Superior temporal gyrus (tissue), 1 donor: ENCODE data around the gene MTR.

Experiments
- DNase-seq: peaks from one replicate; pipeline ENCODE4 v3.0.0-alpha.2; 2016; ENCODE audit errors: extremely low spot score

Gene MTR

DNA sequence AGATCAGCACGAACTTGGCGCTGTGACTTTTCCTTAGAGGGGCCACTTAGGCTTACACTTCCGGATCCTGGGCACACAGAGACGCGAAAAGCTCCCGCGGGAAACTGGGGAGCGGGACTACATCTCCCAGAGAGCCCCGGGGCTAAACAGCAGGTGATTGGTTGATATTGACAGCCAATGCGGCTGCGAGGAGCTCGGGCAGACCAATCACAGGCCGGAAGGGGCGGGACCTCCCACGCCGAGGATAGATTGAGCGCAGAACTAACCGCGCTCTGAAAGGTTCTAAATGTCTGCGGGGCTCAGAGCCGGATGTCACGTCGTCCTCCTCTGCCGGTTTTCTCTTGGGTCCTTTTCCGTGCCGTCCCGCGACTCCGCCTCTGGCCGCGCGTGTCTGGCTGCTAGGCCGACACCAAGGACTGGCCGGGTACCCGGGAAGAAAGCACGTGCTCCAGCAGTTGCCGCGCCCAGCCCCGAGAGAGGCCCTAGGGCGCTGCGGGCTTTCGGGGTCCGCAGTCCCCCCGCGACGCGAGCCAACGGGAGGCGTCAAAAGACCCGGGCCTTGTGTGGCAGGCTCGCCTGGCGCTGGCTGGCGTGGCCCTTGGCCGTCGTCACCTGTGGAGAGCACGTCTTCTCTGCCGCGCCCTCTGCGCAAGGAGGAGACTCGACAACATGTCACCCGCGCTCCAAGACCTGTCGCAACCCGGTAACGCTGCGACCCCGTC is at the start of gene MTR:
MTR (plus strand) TSS at position 258 of the 722 bp plus-strand sequence; CDS start at position 670, 412 bp downstream.
- DNase-seq, result peak; percentile 99

DNA sequence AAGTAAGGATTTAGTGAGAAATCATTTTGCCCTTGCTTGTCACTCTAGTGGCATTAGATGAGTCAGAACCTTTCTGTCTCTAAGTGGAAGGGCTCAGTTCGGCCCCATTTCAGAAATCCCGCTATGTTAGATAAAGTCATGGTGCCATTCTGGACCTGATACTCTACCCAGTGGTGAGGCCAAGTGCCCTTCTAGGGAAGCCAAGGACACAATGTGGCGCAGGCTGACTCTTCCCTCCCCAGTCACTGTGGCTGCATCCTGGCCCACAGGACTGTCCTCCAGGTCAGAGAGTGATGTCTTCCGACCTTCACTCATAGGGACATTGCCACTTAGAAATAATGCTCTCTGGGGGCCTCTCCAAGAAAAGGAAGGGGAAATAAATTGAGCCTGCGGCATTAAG is 48.3 kb upstream of the MTR start:
- DNase-seq, result no peak

DNA sequence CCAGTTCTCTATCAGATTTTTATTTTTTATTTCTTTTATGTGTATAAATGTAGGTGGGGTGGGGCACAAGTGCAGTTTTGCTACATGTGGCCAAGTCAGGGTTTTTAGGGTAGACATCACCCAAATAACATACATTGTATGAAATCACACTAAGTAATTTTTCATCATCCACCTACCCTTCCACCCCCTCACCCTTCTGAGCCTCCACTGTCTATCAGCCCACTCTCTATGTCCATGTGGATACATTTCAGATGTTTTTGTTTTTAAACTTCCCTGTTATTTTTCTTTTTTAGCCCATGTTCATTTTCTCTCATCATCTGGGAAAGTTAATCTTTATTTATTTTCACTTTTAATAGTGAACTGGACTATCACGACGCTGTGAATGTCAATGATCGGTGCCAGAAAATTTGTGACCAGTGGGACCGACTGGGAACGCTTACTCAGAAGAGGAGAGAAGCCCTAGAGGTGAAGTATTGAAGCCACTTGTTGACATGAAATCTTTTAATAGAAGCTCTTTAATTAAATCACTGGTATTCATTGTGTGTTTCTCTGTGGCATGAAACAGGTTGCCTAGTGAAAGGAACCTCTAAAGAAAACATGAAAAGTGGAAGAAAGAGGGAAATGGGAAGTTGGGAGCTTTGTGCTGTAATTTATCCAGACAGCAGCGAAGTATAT is 47.6 kb upstream of the MTR start:
- DNase-seq, result no peak

DNA sequence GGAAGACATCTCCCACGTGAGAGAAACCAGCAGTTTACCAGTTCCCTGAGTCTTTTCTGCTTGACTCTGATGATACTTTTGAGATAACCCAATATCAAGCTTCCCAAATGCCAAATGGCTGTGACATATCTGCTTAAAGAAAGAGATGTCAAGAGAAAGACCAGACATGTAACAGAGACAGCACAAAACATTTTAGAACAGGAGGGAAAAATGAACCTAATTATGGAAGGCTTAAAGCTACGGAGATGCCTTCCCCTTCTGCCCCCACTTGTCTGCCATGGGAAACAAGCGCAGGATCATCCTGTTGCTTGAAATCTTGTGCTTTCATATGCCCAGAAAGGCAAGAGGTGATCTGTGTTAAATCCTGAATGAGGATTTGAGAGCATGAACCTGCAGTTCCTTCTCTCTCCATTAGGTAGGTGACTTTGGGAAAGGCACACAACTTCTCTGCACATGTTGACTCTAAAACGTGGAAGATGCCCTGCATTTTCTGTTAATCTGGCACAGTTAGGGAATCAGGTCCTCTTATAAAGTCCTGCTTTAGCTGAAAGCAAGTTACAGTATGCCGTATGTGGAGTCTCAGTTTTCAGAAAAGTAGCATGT is 46.7 kb upstream of the MTR start:
- no peak for DNase-seq

DNA sequence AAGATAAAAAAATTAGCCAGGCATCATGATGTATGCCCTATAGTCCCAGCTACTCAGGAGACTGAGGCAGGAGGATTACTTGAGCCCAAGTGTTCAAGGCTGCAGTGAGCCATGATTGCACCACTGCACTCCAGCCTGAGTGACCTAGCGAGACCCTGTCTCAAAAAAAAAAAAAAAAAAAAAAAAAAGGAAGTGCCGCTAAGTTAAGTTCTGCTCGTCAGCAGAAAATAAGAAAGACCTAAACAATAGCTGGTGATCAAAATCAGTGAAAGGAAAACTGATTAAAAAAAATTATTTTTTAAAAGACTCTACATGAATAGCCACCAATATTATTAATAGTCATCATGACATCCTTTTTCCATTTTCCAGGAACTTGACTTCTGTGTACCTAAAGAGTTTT is 44.2 kb upstream of the MTR start:
- no peak for DNase-seq

DNA sequence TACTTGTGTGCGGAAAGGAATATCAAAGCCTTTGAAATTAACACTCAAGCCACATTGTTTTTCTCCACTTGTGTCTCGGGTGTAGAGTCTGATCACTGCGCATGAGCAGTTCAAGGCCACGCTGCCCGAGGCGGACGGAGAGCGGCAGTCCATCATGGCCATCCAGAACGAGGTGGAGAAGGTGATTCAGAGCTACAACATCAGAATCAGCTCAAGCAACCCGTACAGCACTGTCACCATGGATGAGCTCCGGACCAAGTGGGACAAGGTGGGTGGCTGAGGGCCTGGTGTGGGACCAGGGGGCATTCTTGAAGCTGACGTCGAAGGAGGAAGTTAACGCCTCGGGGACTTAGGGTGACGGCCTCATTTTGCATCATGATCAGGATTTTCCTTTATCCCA is 43.7 kb upstream of the MTR start:
- DNase-seq, result no peak

DNA sequence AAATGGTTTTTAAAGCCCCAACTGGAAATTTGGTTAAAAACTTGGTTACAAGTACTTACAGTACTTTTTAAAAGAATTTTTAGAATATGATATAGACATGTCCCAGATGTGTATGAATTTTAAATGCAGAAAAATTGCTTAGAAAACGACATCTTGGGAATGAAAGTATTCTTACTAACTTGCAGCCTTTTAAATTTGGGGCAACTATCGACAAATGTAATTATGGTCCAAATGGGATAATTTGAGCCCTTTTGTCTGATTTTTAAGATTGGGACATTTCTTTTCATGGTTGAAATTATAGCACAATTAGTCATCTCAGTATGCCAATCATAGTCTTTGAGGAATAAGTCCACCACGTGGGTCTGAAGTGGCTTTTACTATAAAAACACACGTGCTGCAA is 43.2 kb upstream of the MTR start:
- DNase-seq, result no peak

DNA sequence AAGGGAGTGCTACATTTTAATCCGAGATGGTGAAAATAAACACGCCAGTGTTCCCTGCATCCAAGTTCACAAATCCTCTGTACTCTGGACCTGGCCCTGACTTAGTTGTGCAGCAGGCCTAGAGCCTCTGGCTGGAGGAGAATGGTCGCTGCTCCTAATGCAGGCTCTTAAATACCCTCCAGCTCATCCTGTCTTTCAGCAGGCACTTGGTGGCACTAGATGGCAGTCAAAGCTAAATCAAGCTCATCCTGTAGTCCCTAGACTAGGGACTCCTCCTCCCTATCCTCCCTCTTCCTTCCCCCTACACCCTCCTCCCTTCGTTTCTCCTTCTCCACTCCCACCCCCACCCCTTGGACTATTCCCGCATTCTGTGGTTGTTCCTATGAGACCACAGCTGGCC is 41.6 kb upstream of the MTR start:
- DNase-seq, result peak; percentile 50

DNA sequence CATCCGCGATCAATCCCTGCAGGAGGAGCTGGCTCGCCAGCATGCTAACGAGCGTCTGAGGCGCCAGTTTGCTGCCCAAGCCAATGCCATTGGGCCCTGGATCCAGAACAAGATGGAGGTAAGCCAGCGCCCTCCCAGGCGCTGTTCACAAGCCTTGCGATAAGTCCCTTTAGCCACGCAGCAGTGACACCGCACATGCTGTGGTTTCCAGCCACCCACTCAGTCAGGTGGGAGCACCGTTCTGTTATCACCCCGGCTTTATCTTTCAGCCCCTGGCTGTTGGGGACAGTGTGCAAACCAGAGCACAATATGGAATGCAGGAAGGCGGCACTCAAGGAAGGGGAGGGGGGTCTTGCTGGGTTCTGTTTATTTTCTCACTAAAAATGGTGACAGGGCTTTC is 41.1 kb upstream of the MTR start:
- no peak for DNase-seq

DNA sequence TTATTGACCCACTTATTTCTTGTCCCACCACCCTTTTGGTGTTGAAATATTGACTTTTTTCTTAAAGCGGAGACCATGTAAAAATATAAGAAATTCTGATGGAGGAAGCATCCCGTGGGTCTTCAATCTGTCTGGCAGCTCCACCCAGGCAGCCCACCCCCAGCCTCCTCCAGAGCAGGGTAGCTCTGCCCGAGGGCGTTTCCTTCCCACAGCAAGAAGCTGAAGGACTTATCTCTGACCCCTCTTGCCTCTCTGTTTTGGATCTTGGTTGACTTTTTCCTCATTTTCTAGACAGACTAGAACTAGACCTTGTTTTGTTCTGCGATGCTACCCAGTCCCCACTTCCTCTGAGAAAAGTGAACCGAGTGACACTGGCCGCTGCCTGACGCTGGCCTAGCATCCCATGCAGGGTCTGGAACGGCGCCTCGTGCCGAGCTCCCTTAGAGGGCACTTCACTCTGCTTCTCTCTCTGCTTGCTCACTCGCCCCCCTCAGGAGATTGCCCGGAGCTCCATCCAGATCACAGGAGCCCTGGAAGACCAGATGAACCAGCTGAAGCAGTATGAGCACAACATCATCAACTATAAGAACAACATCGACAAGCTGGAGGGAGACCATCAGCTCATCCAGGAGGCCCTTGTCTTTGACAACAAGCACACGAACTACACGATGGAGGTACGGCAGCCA is 40.4 kb upstream of the MTR start:
- no peak for DNase-seq

DNA sequence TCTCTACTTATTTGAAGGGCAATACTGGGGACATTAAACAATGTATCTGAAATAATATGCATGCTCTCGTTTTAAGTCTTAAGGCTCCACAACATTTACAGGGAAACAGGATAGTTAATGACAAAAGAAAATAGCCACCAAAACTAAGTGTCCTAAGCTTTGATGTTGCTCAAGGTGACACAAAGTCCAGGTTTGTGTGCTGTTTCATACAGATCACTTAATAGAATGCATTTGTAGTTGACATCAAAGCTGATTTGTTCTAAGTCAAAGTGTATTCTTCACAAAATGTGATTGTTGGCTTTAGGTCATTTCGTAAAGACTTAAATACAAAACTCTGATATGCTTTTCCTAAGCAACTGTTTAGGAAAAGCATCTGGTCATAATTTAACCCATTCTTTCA is 37.5 kb upstream of the MTR start:
- no peak for DNase-seq

DNA sequence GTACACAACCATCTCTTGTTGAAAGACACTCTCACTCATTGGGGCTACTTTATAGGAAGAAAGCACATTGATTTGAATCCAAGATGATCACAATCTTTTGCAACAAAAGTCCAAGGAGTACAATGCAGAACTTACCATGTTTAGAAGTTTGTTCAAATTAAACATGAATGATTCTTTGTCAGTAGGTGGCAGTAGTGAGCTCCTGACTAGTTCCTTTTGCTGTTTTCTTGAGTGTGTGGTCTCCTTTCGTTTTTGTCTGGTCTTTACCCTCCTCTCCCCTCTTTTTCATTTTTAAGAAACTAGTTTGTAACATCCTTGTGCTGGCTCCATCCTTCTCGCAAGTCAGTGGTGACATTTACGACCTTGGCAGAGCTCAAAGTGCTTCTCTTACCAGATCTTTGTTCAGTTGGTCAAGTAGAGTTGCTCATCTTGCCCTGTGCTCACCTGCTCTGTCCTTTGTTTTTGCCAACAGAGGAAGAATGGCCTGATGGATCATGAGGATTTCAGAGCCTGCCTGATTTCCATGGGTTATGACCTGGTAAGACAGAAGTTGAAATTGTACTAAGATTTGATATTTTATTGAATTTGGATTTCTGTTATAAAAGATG is 35.7 kb upstream of the MTR start:
- DNase-seq, result peak; percentile 81

DNA sequence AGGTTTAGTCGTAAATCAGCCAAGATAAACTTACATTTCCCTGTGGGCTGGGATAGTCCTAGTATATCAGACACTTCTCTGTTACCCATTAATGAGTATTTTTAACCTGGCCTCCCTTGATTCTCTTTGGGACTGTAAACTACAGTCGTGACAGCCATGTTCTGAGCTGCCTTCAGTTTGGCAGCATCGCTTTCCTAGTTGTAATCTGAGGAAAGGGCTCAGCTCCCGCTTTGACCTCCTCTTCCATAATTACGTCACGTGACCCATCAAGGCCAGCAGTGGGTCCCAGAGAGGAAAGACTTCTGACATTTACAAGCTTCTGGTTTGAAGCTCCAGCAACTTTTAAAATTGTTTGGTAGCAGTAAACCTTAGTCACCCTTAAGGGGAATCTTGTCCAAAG is 34.6 kb upstream of the MTR start:
- no peak for DNase-seq

DNA sequence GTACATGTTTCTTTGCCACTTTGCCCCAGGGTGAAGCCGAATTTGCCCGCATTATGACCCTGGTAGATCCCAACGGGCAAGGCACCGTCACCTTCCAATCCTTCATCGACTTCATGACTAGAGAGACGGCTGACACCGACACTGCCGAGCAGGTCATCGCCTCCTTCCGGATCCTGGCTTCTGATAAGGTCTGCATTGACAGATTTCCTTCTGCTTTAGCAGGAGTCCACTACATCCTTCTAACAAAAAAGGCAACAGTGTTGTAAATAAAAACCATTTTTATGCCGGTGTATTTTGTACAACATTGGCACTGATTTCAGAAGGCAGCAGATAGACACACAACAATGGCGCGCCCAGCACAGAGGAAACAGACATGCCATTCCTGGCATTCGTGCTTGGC is 34.1 kb upstream of the MTR start:
- no peak for DNase-seq

DNA sequence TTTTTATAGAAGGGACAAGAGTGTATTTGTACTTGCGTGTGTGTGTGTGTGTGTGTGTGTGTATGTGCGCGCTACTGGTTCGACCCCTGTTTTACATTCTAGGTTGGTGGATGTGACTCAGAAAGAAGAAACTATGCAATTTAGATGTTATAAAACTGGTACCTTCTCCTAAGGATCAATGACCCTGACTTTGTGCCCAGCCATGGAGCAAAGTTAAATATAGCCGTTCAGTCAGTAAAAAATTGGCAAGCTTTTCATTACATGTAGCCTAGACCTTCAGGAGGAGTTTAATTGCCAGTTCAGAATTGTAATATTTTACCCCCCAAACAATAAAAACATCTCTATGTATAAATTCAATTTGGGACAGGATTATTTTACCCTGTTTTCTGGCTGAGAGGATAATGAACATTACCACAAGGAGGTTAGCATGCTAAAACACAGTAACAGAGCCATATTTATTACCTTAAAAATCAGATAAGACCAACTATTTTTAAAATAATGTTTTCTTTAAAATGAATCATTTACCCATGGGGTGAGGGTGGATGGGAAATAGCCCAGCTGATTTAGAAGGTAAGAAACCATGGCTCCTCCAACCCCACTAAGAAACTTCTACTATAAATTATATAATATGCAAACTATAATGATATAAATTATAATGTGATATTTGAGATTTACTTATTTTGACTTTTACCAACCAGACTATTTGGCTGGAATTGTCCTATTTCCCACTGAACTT is 33.5 kb upstream of the MTR start:
- no peak for DNase-seq

DNA sequence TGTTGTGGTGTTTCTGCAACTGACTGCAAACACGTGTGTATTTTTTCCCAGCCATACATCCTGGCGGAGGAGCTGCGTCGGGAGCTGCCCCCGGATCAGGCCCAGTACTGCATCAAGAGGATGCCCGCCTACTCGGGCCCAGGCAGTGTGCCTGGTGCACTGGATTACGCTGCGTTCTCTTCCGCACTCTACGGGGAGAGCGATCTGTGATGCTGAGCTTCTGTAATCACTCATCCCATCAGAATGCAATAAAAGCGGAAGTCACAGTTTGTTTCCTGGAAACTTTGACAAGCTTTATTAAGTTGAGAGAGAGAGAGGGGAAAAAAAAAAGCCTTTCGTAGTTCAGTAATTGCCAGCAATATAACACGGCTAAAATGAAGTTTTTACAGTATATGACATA is 32.7 kb upstream of the MTR start:
- DNase-seq, result no peak

DNA sequence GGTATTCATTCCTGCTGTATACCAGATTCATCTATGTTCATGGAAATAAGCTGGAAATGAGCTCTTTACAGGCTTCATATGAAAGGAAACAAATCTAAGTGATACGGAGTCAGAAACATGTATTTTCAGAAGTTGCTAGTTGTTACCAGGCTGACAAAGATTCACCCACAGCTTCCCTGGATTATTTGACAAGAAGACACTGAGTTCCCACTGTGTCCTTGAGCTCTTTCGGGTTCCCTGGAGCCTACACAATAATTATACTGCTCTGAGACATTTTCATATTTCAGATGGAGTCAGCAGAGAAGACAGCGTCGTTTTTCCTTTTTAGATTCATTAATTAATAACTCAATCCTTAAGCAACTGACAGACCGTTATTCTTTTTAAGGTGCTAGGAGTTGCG is 29.3 kb upstream of the MTR start:
- DNase-seq, result no peak

DNA sequence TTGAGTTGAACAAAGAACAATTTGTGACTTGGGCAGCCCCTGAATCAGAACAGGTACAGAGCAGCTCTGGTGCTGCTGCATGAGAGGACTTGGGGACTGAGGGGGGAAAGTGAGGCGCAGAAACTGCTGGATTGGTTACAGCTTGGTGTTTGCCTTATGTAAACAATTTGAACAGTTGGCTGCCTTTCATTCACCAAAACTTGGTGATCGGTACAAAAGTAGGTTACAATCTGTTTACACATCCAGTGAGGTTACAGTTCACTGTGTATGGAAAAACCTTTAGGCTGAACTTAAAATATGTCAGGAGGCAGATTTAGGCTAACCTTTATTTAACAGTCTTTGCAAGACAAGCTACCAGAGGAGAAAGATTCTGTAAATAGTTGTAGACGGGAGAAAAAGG is 28.6 kb upstream of the MTR start:
- DNase-seq, result no peak

DNA sequence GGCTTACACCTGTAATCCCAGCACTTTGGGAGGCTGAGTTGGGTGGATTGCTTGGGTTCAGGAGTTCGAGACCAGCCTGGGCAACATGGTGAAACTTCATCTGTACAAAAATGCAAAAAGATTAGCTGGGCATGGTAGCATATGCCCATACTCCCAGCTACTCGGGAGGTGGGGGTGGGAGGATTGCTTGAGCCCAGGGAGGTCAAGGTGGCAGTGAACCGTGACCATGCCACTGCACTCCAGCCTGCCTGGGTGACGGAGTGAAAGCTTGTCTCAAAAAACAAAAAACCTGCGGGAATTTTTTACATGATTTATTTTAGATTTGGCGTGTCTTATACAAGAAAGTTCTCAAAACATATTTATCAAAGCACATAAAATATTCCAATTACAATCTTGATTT is 27.8 kb upstream of the MTR start:
- DNase-seq, result no peak

DNA sequence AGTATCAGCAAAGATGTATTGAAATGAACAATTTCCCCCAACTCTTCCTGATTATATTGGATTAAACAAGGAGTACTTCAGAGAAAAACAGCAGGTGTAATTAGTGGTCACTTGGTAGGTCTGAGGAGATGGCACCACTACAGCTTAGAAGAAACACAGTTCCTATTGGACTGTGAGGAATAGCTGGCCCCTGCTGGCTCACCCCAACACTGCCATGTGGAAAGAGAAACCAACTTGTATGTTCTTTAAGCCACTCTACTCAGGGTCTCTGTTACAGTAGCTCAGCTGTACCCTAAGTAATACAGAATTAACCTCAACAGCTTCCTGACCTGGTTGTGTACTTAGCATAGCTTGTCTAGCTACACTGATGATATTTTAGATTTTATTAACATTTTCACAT is 26.5 kb upstream of the MTR start:
- no peak for DNase-seq

DNA sequence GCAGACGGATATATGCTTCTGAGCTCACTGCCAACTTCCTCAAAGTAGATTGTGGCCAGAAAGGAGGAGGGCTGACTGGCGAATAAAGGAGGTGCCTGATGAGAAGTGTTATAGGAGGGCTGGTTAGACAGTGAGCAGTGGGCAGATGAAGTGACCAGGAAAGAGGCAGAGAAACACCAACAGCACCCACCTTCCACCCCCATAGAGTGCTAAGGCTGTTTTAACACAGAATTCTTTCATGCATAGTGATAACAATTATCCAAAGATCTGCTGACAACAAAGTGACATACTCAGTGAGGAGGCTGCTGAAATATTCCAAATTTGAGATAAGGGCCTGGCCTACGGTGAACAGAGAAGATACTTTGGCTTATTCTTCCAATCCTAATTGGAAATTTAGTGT is 21.2 kb upstream of the MTR start:
- DNase-seq, result no peak

DNA sequence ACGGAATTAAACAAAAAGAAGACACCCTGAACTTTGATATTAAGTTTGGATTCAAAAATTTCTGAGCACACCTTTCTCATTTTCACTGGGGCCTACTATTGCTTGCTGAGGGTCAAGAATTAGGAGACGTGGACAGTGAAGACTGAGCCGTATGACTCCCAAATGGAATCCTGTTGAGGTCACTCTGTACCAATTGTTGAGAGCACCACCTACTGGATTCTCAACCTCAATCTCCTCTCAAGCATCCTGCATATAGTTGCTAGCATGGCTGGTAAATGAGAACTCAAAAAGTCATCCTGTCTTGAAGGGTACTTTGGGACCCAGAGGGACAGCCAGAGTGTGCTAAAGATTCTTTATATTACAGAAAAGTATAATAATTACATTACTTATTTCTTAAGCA is 20.2 kb upstream of the MTR start:
- peak; percentile 46 for DNase-seq
